Cardiac fibroblast (primary cell): ENCODE results near the gene NKX1-2.
A peak's percentile ranks its signal among the peaks of the same experiment; 100 is the strongest.

ENCODE experiments used
- DNase-seq, 2 donors: peaks; one replicate each; pipeline versions ENCODE4 v3.0.0 to v3.0.0-alpha.2; 2010; ENCODE audit warnings: low read depth in 2 of 2
- H3K4me3 ChIP-seq, 2 donors: replicated peaks in 1 of 2; 1 replicate in 1 of 2; 2 replicates in 1 of 2; pipeline ENCODE4 v1.5.1; 2011; ENCODE audit warnings: low read depth in 2 of 2, low read length in 2 of 2, mild to moderate bottlenecking in 2 of 2, moderate library complexity in 1 of 2
- CTCF ChIP-seq: IDR thresholded peaks from one replicate; pipeline ENCODE4 v1.5.1; 2011; ENCODE audit warnings: low read depth, mild to moderate bottlenecking, low read length, inconsistent platforms

Gene NKX1-2

GRCh38 chr10:124425227-124425962 is 24.4 kb downstream of the NKX1-2 start:
- DNase-seq: no peak
- TF ChIP-seq CTCF: no peak

DNA sequence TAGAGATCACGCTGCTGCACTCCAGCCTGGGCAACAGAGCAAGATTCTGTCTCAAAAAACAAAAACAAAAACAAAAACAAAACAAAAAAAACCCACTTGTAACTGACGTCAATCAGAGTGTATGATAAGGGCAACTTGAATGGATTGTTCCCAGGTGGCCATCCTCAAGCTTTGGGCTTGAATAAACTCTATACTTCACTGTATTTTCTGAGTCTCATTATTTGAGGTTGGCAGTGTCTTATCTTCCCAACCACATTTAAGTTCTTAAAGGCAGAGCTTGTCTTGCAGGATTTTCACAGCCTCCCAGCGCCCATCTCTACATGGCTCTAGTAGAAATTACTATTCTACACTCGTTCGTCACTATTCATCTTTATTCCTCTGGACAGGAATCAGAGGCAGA is 26.0 kb downstream of the NKX1-2 start:
- no peak overlapping the region for H3K4me3 ChIP-seq
- DNase-seq: no peak

More at GRCh38 chr10:124425227-124425962, 24.4 kb downstream of the NKX1-2 start:
- H3K4me3 ChIP-seq: no peak overlapping the region

GRCh38 chr10:124422742-124423141 is 27.1 kb downstream of the NKX1-2 start:
- no peak for TF ChIP-seq CTCF
- DNase-seq: no peak
- no peak overlapping the region for H3K4me3 ChIP-seq

More for the DNA sequence above, 26.0 kb downstream of the NKX1-2 start:
- no peak for TF ChIP-seq CTCF

- no peak overlapping the region for H3K4me3 ChIP-seq
- DNase-seq: no peak
- TF ChIP-seq CTCF: no peak
Measured at GRCh38 chr10:124420254-124420653, 29.6 kb downstream of the NKX1-2 start.

DNA sequence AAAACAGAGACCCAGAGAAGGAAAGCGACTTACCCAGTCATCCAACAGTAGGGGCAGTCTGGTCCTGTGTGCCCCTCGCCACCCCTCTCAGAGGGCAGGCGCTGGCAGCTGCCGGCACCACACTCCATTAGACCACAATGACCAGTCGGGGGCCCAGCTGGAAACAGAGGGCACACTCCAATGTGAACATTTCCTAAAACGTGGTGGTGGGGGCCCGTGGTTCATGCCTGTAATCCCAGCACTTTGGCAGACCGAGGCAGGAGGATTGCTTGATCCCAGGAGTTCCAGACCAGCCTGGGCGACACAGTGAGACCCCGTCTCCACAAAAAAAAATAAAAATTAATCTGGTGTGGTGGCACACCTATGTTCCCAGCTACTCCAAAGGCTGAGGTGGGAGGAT is 30.2 kb downstream of the NKX1-2 start:
- no peak overlapping the region for H3K4me3 ChIP-seq
- no peak for DNase-seq
- no peak for TF ChIP-seq CTCF

GRCh38 chr10:124418726-124419501 is 30.9 kb downstream of the NKX1-2 start, which contains the start of gene OAT:
TSS of gene OAT (minus strand) at chr10:124418923. CDS start at chr10:124412171, 6,752 bp downstream.
- DNase-seq: peak; percentile 95
- peak within 1 kb of the TSS; percentile 75 to 82 for H3K4me3 ChIP-seq
- no peak for TF ChIP-seq CTCF
